Loucy (cell line): ENCODE measurements around the gene DNAJB9.
"Not testable (repeated sequence)": the region's sequence is repeated elsewhere in the genome, so short reads cannot be mapped to it uniquely, and the experiment has no call there.

Experiments
- CTCF ChIP-seq: fragments of 200-600 bp; sonication (generic); conservative IDR thresholded peaks from 2 replicates; pipeline ENCODE4 v1.5.1; 2014; ENCODE audit warnings: mild to moderate bottlenecking, antibody characterized with exemption, low read length
- EZH2phosphoT487 ChIP-seq: fragments of 200-600 bp; IDR thresholded peaks from 2 replicates; pipeline ENCODE4 v1.6.1; 2018; ENCODE audit warnings: antibody characterized with exemption, mild to moderate bottlenecking, moderate library complexity, borderline replicate concordance

- TF ChIP-seq CTCF, EZH2phosphoT487: not testable (repeated sequence)
These were observed 31.0 kb upstream of the DNAJB9 start for GRCh38 chr7:108538685-108539084.
